ENCODE data around the gene KIAA2012. TPM values are rescaled to one million over a fixed set of nuclear protein-coding genes. Genes with fewer than 3 reads are reported as not detected.

The KIAA2012 gene
- polyA plus RNA-seq, 3 donors: not detected

DNA sequence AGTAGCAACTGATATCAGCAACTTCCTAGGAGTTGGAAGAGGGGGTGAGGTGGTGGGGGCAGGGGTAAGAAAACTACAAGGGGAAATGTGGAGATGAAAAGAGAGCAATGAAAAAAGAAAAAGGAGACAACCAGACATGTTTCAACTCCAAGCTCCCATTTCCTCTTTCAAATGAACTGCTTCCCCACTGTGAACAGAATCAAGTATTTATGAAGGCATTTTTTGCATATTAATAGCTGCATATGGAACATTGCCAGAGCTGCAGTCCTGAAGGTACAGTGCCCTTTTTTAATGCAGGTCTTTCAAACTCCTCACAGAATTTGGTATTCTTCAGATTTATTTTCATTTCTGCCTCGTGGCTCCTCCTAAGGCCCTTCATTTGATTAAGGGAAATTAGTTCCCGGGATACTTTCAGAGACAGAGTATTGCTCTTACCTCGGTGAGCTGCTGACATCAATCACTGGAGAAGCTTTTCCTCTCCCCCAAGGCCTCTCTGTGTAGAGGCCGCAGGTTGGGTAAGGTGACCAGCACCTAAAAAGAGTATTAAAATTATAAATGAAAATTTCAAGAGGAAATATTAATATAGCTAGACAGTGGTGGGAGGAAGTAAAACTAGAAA, 68.4 kb downstream of the KIAA2012 start:
- TF ChIP-seq, protein P1, sequence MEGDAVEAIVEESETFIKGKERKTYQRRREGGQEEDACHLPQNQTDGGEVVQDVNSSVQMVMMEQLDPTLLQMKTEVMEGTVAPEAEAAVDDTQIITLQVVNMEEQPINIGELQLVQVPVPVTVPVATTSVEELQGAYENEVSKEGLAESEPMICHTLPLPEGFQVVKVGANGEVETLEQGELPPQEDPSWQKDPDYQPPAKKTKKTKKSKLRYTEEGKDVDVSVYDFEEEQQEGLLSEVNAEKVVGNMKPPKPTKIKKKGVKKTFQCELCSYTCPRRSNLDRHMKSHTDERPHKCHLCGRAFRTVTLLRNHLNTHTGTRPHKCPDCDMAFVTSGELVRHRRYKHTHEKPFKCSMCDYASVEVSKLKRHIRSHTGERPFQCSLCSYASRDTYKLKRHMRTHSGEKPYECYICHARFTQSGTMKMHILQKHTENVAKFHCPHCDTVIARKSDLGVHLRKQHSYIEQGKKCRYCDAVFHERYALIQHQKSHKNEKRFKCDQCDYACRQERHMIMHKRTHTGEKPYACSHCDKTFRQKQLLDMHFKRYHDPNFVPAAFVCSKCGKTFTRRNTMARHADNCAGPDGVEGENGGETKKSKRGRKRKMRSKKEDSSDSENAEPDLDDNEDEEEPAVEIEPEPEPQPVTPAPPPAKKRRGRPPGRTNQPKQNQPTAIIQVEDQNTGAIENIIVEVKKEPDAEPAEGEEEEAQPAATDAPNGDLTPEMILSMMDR (IDR thresholded peaks at IDR 0.05): no peak
- Histone ChIP-seq H3K9ac (ENCODE audit: insufficient read depth, low read length, poor library complexity, severe bottlenecking) (no peak overlapping the region), H3K27ac (ENCODE audit: low read depth in 1 of 2, low read length in 2 of 2) (no peak overlapping the region), H3K36me3 (replicated peaks in 1 of 2; ENCODE audit: control insufficient read depth in 1 of 2, insufficient read depth in 2 of 2, low read length in 2 of 2) (no peaks in the 10 kb centered on the region), H3K9me3 (replicated peaks in 1 of 2; ENCODE audit: control insufficient read depth in 1 of 2, insufficient read depth in 1 of 2, low read length in 2 of 2) (no peaks in the 10 kb centered on the region), H3K27me3 (ENCODE audit: control insufficient read depth in 2 of 2, insufficient read depth in 2 of 2, low read length in 2 of 2) (no peaks in the 10 kb centered on the region), H3K4me3 (replicated peaks in 1 of 3; ENCODE audit: low read depth in 2 of 3, low read length in 3 of 3) (no peak overlapping the region), H4K20me1 (ENCODE audit: insufficient read depth, low read length) (no peaks in the 10 kb centered on the region), H3K79me2 (ENCODE audit: insufficient read depth, low read length) (no peaks in the 10 kb centered on the region), H3K4me1 (ENCODE audit: control insufficient read depth in 1 of 2, insufficient read depth in 2 of 2, low read length in 2 of 2) (no peaks in the 10 kb centered on the region), H3K4me2 (replicated peaks; ENCODE audit: extremely low read depth, low read length, poor library complexity, severe bottlenecking) (no peak overlapping the region), H2AFZ (ENCODE audit: insufficient read depth, low read depth, low read length, poor library complexity, severe bottlenecking) (no peak overlapping the region)
- Mint-ChIP-seq H3K4me3 (no peak overlapping the region), H3K27ac (no peak overlapping the region), H3K9me3 (no peaks in the 10 kb centered on the region), H3K4me1 (peaks cover 6% of the 10 kb centered on the region), H3K36me3 (no peaks in the 10 kb centered on the region), H3K27me3 (ENCODE audit: low read depth in 3 of 3) (peaks cover 0 to 2% (median 0%) of the 10 kb centered on the region in 3 donors)
- no CpG with 5 or more reads among the region's 4 CpGs for WGBS (ENCODE audit: insufficient coverage)
- DNase-seq: no peak
- intact Hi-C loops (cut with micrococcal nuclease): no loop called here

DNA sequence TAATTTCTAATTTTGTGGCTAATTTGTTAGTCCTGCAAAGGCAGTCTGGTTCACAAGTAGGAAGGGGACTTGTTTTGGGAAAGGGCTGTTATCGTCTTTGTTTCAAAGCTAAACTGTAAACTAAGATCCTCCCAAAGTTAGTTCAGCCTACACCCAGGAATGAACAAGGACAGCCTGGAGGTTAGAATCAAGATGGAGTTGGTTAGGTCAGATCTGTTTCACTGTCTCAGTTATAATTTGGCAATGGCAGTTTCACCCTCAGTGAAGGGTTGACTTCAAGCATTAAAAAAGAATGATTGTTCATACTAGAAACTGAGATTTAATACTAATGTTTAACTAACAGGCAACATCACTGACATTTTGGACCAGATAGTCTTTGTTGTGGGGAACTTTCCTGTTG, 69.5 kb downstream of the KIAA2012 start:
- H3K27ac Mint-ChIP-seq: no peak overlapping the region
- Histone ChIP-seq H3K36me3 (replicated peaks in 1 of 2; ENCODE audit: control insufficient read depth in 1 of 2, insufficient read depth in 2 of 2, low read length in 2 of 2) (no peaks in the 10 kb centered on the region), H4K20me1 (ENCODE audit: insufficient read depth, low read length) (no peaks in the 10 kb centered on the region), H3K27me3 (ENCODE audit: control insufficient read depth in 2 of 2, insufficient read depth in 2 of 2, low read length in 2 of 2) (no peaks in the 10 kb centered on the region), H3K9ac (ENCODE audit: insufficient read depth, low read length, poor library complexity, severe bottlenecking) (no peak overlapping the region), H3K27ac (ENCODE audit: low read depth in 1 of 2, low read length in 2 of 2) (no peak overlapping the region), H3K9me3 (replicated peaks in 1 of 2; ENCODE audit: control insufficient read depth in 1 of 2, insufficient read depth in 1 of 2, low read length in 2 of 2) (no peaks in the 10 kb centered on the region), H2AFZ (ENCODE audit: insufficient read depth, low read depth, low read length, poor library complexity, severe bottlenecking) (no peak overlapping the region), H3K79me2 (ENCODE audit: insufficient read depth, low read length) (no peaks in the 10 kb centered on the region), H3K4me1 (ENCODE audit: control insufficient read depth in 1 of 2, insufficient read depth in 2 of 2, low read length in 2 of 2) (no peaks in the 10 kb centered on the region), H3K4me2 (replicated peaks; ENCODE audit: extremely low read depth, low read length, poor library complexity, severe bottlenecking) (no peak overlapping the region), H3K4me3 (replicated peaks in 1 of 3; ENCODE audit: low read depth in 2 of 3, low read length in 3 of 3) (no peak overlapping the region)
- TF ChIP-seq, protein P1 (IDR thresholded peaks at IDR 0.05): no peak
- H3K4me1 Mint-ChIP-seq: peaks cover 6% of the 10 kb centered on the region
- WGBS (ENCODE audit: insufficient coverage): no CpG with 5 or more reads among the region's 1 CpG
- no peak overlapping the region for H3K4me3 Mint-ChIP-seq
- intact Hi-C loops (cut with micrococcal nuclease): no loop called here
- no peak for DNase-seq
- no peaks in the 10 kb centered on the region for H3K36me3 Mint-ChIP-seq
- H3K9me3 Mint-ChIP-seq: no peaks in the 10 kb centered on the region
- peaks cover 0 to 2% (median 0%) of the 10 kb centered on the region in 3 donors for H3K27me3 Mint-ChIP-seq (ENCODE audit: low read depth in 3 of 3)

Data from CD14-positive monocyte (primary cell).